HG03095 (cell line): ENCODE results near the gene AKAP7.

Source experiments
- ATAC-seq: cut with Tn5 transposase; IDR thresholded peaks from one replicate; pipeline ENCODE4 v1.9.1; 2021; ENCODE audit warnings: moderate library complexity; ENCODE audit not compliant: unreplicated experiment

Gene AKAP7

GRCh38 chr6:131197716-131198115 is 62.4 kb downstream of the AKAP7 start:
- no peak for ATAC-seq

- ATAC-seq: peak; percentile 100
These were observed 64.5 kb downstream of the AKAP7 start for GRCh38 chr6:131199568-131200272.

GRCh38 chr6:131205481-131206244 is 70.4 kb downstream of the AKAP7 start:
- no peak for ATAC-seq

- no peak for ATAC-seq
These were observed 71.4 kb downstream of the AKAP7 start for GRCh38 chr6:131206463-131207251.

GRCh38 chr6:131208787-131209186 is 73.5 kb downstream of the AKAP7 start:
- ATAC-seq: no peak

- no peak for ATAC-seq
These were observed 75.2 kb downstream of the AKAP7 start for GRCh38 chr6:131210469-131210868.

GRCh38 chr6:131212024-131212423 is 76.8 kb downstream of the AKAP7 start:
- ATAC-seq: no peak

GRCh38 chr6:131212913-131213312 is 77.6 kb downstream of the AKAP7 start:
- no peak for ATAC-seq

- no peak for ATAC-seq
These were observed 78.3 kb downstream of the AKAP7 start for GRCh38 chr6:131213501-131213990.

GRCh38 chr6:131215219-131215618 is 80.0 kb downstream of the AKAP7 start:
- no peak for ATAC-seq

GRCh38 chr6:131216246-131216645 is 81.0 kb downstream of the AKAP7 start:
- no peak for ATAC-seq

- ATAC-seq: no peak
These were observed 87.5 kb downstream of the AKAP7 start for GRCh38 chr6:131222773-131223172.

- ATAC-seq: no peak
These were observed 88.1 kb downstream of the AKAP7 start for GRCh38 chr6:131223416-131223815.

- ATAC-seq: no peak
These were observed 89.9 kb downstream of the AKAP7 start for GRCh38 chr6:131225127-131225526.

GRCh38 chr6:131225959-131226358 is 90.7 kb downstream of the AKAP7 start:
- ATAC-seq: no peak

- ATAC-seq: no peak
These were observed 91.3 kb downstream of the AKAP7 start for GRCh38 chr6:131226459-131227157.

- ATAC-seq: no peak
These were observed 91.9 kb downstream of the AKAP7 start for GRCh38 chr6:131227158-131227543.

- no peak for ATAC-seq
These were observed 95.8 kb downstream of the AKAP7 start for GRCh38 chr6:131231103-131231502.

- ATAC-seq: no peak
These were observed 96.6 kb downstream of the AKAP7 start for GRCh38 chr6:131231891-131232290.

- no peak for ATAC-seq
These were observed 109.7 kb downstream of the AKAP7 start for GRCh38 chr6:131244942-131245341.

- ATAC-seq: peak; percentile 65
These were observed 114.9 kb downstream of the AKAP7 start for GRCh38 chr6:131250122-131250521.
